ENCODE measurements around the gene GRAMD2A.

GRAMD2A gene

GRCh38 chr15:72168131-72168807 lies 29.3 kb downstream of the GRAMD2A start:
- DNase-seq (ENCODE audit: low read depth, low spot score) = peak; percentile 73

GRCh38 chr15:72167445-72167844 lies 30.1 kb downstream of the GRAMD2A start:
- DNase-seq (ENCODE audit: low read depth, low spot score) = no peak

GRCh38 chr15:72166716-72167417 lies 30.7 kb downstream of the GRAMD2A start:
- DNase-seq (ENCODE audit: low read depth, low spot score) = no peak

GRCh38 chr15:72163719-72164118 lies 33.9 kb downstream of the GRAMD2A start:
- DNase-seq (ENCODE audit: low read depth, low spot score) = no peak

DNA sequence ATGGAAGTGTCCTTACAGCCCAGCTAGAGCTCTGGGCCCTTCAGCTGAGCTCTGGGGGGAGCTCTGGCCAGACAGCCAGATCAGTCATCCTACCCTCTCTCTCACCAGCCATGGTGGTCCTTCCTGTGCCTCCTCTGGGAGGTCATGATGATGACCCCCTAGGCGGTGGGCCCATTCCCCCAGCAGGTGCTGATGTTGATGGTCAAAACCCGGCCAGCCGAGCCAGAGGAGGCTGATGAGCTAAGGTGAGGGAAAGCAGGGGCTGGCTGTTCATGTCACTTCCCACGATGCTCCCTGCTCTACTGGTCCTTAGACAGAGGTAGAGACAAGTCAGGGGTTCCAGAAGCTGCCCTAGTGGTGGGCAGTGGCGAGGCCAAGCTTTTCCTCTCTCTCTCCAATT lies 35.0 kb downstream of the GRAMD2A start:
- DNase-seq (ENCODE audit: low read depth, low spot score) = no peak

- no peak for DNase-seq (ENCODE audit: low read depth, low spot score)
Observed at GRCh38 chr15:72161361-72162132, 36.0 kb downstream of the GRAMD2A start.

DNA sequence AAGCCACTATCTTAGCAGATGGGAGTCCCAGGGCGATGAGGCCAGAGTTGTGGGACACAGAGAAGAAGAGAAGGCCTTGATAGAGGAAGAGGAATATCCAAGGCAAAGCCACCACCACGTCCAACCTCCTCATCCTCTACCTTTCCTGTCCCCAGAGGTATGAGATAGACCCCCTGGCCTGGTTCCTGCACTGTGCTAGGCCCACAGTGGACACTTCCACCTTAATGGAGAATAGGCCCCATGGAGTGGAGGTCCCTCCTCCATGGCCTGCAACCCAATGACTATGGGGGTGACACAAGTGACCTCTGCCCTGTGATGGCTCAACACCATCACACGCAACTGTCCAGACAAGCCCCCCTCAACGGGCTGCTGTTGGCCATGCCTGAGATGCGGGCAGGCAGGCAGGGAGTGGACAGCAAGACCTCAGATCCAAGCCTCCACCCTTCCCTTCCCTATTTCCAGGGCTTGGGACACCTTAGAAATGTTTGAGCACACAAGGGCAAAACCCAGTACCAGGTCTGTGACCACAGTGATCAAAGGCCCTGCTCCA lies 36.8 kb downstream of the GRAMD2A start:
- no peak for DNase-seq (ENCODE audit: low read depth, low spot score)

GRCh38 chr15:72156928-72157327 lies 40.7 kb downstream of the GRAMD2A start:
- DNase-seq (ENCODE audit: low read depth, low spot score) = no peak

DNA sequence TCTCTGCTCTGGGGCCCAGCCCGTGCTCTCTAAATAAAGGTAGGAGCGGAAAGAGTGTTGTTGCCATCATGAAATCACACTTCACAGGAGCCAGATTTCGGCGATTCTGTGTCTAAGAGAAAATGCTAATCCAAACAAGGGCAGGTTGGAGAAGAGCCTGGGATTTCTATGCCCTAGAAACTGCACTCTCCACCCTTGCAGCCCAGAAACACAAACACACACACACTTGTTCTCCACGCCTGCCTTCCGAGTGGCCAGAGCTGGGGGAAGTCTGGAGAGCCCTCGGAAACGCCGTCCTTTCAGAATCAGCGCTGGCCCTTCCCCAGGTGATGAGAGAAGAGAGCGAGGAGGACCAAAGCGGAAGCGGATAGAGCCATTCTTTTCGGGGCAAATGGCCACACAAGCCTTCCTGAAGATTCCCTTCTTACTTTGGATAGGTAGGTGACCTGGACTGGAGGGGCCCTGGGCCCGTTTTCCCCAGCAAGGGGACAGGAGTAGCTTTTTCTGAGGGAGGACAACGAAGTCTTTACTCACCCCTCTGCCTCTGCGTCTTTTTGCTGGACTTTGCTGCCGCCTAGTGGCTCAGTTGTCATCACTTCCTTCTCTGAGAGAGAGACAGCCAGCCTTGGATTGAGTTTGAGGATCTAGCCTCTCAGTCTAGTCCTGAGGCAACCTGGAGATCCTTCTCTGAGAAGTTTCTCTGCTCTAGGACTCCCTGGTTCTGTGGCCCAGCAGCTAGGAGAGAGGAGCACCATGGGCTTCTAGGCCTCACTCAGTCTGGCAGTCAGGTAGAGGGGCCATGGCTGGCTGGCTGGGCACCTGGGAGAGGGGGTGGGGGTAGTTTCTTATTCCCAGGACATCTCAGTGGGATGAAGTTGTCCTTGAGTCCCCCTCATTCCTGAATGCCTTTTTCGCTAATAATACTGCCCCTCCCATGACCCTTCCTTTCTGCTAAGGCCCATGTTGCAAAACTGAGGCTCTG lies 41.7 kb downstream of the GRAMD2A start:
- peak; percentile 92 for DNase-seq (ENCODE audit: low read depth, low spot score)

- DNase-seq (ENCODE audit: low read depth, low spot score) = peak; percentile 93
Observed at GRCh38 chr15:72155003-72155621, 42.5 kb downstream of the GRAMD2A start.

DNA sequence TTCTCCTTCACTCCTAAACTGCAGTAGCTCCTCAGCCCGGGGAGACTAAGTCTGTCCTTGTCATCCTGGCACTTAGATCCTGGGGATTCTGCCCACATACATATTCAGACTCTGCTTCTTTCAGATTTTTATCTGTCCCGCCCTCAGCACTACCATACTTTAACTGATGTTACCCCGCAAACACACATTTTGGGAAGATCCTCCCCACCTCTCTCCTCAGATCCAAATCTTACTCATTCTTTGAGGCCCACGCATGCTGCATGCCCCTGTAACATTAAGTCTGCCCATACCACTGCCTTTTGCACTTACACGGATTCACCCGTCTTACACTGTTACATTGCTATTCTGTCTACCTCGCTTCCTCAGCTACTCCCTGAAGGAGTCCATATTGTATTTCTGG lies 43.3 kb downstream of the GRAMD2A start:
- no peak for DNase-seq (ENCODE audit: low read depth, low spot score)

- no peak for DNase-seq (ENCODE audit: low read depth, low spot score)
Observed at GRCh38 chr15:72153269-72154000, 44.2 kb downstream of the GRAMD2A start.

DNA sequence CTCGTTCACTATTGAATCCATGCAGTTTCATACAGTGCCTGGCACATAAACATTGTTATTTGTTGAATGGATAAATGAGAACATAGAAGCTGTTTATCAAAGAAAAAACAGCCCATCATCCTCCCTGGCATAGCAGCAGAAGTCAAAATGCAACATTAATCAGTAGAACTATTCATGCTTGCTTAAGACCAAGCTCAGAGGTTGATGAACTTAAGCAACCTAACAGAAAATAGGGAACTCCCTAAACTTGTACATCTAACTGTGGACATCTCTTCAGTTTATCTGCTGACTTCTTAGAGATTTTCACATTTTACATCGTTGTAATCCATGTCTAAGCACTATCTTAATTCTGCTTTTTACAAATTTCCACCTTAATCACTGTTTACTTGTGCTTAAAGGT lies 50.2 kb downstream of the GRAMD2A start:
- DNase-seq (ENCODE audit: low read depth, low spot score) = no peak

DNA sequence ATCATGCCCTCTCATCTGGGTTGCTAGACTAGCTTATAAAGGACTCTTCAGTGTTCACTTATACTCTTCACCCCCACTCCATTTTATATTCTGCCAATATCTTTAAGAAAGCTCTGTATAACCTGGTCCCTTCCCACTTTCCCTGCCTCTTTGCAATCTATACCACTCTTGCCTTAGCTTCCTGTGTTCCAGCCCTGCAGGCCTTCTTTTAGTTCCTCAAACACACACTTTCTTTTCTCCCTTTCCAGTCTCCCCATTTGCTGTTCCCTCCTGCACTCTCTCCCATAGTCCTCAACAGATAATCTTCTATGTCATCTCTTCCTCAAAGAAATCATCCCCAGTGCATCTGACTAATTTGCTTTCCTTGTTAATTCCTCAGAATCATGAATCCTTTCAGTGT lies 50.7 kb downstream of the GRAMD2A start:
- no peak for DNase-seq (ENCODE audit: low read depth, low spot score)

DNA sequence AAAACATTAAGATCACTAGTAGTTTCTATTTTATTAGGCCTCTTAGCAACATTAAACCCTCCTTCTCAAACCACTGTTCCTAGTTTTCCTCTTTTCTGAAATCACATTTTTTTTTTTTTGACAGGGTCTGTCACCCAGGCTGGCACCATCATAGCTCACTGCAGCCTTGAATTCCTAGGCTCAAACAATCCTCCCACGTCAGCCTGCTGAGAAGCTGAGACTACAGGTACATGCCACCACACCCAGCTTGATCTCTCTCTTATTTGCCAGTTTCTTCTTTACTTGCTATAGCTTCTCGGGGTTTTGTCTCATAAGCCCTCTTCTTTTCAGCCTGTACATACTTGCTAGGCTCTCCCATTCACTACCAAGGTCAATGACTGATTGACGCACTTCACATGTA lies 51.4 kb downstream of the GRAMD2A start:
- no peak for DNase-seq (ENCODE audit: low read depth, low spot score)

DNA sequence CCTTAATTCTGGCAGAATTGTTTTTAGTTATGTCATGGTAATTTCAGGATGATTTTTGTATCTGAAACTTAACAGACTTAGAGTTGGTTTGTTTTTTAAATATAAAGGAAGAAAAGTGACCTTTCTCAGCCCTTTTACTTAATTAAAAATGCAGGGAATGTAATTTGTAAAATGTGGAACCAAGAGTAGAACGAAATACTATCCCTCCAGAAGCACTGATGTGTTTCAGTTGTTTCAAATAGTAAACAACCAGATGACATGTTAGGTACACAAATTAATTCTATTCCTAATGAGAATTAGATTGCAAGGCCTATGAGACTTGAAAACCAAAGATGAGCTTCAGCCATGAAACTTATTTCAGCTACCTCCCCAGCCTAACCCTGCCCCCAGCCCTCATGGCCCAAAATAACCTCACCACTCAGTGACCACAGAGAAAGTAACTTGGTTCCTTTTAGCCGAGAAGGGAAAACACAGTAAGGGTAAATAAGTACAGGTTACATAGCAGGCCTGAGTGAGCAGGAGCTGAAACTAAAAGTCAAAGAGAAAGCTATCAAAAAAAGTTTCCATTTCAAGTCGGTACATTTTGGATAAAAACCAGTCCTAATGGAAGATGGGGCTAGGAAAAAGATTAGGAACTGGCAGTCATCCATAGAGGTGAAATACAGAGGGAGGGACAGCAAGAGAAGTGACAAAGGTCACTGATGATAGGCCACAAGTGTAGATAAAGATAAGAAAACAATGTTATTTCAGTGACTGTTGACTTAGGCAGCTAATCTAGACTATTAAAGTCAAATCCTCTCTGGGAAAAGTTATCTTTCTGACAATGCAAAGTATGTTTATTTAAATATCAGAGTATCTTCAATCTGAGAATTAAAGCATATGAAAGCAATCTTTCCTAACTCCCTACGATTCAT lies 56.2 kb downstream of the GRAMD2A start:
- peak; percentile 21 for DNase-seq (ENCODE audit: low read depth, low spot score)

DNA sequence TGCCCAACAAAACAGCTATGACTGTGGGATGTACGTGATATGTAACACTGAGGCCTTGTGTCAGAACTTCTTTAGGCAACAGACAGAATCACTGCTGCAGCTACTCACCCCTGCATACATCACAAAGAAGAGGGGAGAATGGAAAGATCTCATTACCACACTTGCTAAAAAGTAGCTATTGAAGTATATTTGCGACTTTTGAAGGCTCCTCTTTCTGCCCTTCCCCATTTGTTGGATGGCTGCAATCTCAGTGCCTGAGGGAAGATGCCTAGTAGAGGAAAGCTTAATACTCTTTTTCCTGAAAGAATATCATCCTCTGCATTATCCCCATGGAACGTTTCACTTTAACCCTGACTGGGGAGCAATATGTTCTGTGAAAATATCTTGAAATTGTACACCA lies 57.5 kb downstream of the GRAMD2A start:
- no peak for DNase-seq (ENCODE audit: low read depth, low spot score)

DNA sequence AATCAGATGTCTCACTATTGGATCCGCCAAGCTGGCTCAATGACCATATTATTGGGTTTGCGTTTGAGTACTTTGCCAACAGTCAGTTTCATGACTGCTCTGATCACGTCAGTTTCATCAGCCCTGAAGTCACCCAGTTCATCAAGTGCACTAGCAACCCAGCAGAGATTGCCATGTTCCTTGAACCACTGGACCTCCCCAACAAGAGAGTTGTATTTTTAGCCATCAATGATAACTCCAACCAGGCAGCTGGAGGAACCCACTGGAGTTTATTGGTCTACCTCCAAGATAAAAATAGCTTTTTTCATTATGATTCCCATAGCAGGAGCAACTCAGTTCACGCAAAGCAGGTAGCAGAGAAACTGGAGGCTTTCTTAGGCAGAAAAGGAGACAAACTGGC lies 57.9 kb downstream of the GRAMD2A start:
- no peak for DNase-seq (ENCODE audit: low read depth, low spot score)

All from astrocyte of the hippocampus (primary cell).